GM18951 (cell line): ENCODE results near the gene FKBP15.

Experiments
- POLR2A ChIP-seq: IDR thresholded peaks from 4 replicates; pipeline ENCODE4 v1.6.1; 2011; ENCODE audit warnings: mild to moderate bottlenecking; ENCODE audit not compliant: insufficient read length, insufficient read depth; ENCODE audit errors: extremely low read depth
- in situ Hi-C: fragments of 300-500 bp; cut with MboI; formaldehyde crosslinking; loops from one replicate; pipeline ENCODE4 v1.12.0; 2022; ENCODE audit warnings: low sequenced_read_pairs, mixed read lengths, inconsistent platforms; ENCODE audit not compliant: unreplicated experiment

FKBP15 gene

DNA sequence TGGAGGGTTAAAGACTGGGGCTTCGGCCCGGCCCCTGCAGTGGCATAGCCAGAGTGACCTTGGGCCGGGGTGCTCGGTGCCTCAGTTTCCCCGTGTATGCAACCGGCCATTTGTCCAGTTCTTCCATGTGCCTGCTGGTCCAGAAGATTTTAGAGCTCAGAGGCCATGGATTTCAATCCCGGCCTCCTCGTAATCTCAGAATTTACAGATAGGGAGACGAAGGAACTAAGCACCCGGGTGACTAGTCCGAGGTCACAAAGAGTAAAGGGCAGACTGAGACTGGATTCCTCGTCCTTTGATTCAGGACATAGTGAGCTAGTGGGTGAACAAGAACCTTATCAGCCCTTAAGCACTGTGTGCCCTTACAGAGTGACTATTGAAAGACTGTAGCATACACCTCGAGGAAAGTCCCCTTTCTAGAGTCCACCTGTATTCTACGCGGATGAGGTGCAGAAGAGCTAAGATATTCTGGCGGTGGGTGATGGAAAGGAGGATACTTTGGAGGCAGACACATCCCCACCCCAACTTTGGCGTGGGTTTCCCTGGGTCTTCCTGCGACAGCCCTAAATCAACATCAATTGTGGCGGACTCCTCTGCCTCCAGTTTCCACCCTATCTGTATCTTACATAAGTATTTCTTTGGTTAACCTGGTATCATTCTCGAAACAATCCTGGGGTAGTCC, 864 bp upstream of the FKBP15 start:
- in situ Hi-C loops = no loop called here
- TF ChIP-seq POLR2A = no peak

DNA sequence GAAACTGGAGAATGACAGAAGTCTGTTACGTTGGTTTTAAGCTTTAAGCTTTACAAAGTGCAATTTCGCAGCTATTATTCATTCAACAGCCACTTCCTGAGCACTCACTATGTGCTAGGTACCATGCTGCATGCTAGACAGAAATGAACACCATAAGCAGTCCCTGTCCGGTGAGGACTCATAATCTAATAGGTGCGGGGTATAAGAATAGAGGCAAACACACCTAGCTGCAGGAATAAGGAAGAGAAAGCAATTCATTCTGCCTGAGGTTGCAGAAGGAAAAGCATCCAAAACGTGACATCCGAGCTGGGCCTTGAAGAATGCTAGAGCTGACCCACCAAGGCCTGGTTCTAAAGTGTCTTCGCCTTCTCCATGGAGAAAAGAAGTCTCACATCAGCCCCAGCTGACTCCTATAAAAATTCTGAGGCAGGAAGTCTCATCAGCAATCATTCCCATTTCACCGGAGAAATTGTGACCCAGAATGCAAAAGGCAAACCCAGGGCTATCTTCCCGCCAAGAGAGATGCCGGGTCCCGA, 542 bp downstream of the FKBP15 start:
- in situ Hi-C loops = no loop called here
- no peak for TF ChIP-seq POLR2A

DNA sequence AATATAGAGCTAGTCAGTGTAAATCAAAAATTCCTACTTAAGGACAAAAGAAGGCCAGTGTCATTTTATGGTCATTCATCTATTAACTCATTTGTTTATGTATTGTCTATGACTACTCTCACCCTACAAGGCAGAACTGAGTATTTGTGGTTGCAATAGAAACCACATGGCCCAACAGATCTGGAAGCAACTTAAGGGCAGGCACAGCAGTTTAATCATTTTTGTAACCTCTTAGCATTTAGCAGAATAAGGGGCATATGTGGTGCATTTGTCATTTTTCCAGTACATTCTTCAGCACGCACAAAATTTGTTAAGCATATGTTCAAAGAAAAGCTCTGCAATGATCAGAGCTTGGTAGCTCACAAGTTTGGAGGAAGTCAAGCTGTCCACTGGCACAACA, 1.1 kb downstream of the FKBP15 start:
- in situ Hi-C loops = no loop called here
- TF ChIP-seq POLR2A = no peak

DNA sequence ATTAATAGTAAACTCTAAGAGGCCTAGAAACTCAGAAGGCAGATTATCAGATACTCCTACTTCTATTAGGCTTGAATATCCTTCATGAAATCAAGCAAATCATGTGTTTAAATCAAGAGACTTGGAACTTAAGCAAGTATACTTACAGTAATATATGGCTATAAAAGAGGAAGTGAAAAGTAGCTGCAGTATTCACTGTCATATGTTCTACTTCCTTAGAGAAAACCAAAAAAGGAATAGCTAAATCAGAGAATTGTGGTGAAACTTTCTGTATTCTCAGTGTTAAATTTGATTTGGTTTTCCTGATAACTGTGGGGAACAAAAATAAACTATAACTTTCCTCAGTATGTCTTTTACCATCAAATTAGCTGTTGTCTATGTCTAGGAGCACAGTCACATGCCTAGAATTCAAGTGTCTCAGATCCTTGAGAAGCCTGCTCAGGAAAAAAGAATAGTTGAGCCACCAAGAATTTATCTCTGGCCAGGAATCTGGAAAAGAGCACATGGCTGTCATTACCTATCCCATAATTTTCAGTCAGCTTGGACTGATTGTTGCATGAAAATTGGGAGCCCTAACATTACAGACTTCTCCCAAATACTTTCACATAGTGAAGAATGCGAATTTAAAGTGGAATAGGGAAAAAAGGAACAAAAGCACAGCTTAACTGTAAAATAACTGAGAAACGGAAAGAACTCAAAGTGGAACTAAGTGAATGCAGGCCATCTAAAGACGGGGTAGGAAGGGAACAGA, 1.7 kb downstream of the FKBP15 start:
- TF ChIP-seq POLR2A = no peak
- in situ Hi-C loops = no loop called here

DNA sequence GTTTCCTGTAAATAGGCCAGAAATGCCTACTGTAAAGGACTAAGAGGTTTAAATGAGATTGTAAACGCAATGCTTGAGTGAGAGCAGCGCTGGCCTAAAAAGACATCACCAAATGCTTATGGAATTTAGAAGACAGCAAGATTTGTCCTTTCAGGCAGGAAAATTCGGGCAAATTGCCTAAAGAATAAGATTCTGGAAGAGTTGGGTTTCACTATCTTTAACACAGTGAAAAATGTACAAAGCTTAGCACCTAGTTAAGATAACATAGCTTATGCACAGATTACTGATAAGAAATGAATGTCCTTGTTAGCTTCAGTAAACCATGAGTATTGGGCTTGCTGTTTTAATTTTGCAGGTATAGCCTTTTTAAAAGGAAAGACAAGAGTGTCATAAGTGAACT, 4.7 kb downstream of the FKBP15 start:
- TF ChIP-seq POLR2A = no peak
- in situ Hi-C loops = no loop called here

DNA sequence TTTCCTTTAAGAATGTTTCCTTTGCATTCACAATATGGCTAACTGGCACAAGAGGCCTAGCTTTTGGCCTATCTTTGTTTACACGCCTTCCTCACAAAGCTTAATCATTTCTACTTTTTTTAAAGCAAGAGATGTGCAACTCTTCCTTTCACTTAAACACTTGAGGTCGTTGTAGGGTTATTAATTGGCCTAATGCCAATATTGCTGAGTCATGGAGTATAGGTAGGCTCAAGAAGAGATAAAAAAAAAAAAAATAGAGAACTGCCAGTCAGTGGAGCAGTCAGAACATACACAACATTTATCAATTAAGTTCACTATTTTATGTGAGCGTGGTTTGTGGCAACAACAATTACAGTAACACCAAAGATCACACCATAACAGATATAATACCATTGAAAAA, 5.9 kb downstream of the FKBP15 start:
- in situ Hi-C loops = no loop called here
- no peak for TF ChIP-seq POLR2A

DNA sequence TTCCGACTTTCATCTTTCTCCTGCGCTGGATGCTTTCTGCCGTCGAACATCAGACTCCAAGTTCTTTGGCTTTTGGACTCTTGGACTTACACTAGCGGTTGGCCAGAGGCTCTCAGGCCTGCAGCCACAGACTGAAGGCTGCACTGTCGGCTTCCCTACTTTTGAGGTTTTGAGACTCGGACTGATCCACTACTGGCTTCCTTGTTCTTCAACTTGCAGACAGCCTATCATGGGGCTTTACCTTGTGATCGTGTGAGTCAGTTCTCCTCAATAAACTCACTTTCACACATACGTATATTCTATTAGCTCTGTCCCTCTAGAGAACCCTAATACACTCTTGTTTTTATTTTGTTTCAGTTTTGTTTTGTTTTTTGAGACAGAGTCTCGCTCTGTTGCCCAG, 10.3 kb downstream of the FKBP15 start:
- TF ChIP-seq POLR2A = no peak

DNA sequence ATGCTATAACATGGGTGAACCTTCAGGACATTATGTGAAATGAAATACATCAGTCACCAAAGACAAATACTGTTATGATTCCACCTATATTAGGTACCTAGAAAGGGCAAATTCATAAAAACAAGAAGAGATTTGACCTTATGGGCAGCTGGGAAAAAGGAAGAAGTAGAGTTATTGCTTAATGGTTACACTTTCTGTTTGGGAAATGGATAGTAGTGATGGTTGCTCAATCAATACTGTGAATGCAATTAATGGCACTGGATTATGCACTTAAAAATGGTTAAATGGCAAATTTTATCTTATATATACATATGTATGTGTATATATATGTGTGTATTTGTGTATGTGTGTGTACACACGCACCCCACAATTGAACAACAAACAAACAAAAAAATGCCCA, 15.2 kb downstream of the FKBP15 start:
- in situ Hi-C loops = no loop called here
- TF ChIP-seq POLR2A = no peak

More for the DNA sequence above, 10.3 kb downstream of the FKBP15 start:
- in situ Hi-C loops = no loop called here

DNA sequence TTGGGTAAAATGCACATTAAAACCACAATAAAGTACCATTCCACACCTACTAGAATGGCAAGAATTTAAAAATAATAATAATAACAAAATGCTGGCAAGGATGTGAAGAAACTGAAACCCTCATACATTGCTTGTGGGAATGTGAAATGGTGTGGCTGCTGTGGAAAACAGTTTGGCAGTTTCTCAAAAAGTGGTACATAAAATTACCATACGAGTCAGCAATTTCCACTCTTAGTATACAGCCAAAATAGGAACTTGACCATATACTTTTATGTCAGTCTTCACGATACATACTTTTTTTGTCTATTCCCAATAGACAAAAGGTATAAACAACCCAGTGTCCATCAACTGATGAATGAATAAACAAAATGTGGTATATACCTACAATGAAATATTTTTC, 15.6 kb downstream of the FKBP15 start:
- TF ChIP-seq POLR2A = no peak
- in situ Hi-C loops = no loop called here

DNA sequence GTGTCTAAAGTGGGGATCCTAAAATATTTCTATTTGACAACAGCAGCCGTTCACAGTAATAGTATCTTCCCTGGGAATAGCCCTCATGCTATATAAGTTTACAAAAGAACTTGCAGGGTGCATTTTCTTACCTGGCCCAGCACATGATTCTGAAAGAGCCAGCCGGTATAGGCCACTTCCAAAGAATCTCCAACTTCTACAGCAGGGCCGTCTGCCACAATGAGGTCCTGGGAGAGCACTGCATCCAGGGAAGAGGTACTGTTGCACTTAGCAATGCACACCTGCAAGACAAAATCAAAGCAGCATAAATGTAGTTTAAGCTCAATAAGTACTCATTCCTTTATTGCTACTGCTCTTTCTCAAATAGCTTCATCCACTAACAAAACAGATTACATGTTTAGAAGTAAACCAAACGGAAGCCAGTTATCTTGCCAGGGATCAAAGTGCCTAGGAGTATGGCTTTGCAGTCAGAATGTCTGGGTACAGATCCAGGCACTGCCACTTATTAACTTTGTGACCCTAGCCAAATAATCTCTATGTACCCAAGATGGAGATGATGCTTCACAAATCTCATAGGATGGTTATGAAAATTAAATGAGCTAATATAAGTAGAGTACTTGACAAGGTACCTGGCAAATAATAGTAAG, 21.3 kb downstream of the FKBP15 start:
- in situ Hi-C loops = no loop called here
- TF ChIP-seq POLR2A = no peak

DNA sequence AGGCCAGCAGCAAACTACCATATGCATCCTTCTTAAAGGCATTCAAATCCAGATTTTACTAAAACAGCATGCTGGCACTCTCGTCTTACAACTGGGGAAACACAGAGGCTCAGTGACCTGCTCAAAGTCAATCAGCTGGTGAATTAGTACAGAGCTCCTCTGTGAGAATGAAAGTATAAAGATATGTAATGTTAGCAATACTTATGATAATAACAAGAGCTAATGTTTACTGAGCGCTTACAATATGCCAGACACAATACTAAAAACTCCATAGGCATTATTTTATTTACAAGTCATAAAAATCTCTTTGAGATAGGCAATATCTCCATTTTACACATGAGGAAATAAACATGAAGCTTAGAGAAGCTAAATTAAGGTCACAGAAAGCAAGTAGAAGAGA, 28.6 kb downstream of the FKBP15 start:
- no peak for TF ChIP-seq POLR2A

DNA sequence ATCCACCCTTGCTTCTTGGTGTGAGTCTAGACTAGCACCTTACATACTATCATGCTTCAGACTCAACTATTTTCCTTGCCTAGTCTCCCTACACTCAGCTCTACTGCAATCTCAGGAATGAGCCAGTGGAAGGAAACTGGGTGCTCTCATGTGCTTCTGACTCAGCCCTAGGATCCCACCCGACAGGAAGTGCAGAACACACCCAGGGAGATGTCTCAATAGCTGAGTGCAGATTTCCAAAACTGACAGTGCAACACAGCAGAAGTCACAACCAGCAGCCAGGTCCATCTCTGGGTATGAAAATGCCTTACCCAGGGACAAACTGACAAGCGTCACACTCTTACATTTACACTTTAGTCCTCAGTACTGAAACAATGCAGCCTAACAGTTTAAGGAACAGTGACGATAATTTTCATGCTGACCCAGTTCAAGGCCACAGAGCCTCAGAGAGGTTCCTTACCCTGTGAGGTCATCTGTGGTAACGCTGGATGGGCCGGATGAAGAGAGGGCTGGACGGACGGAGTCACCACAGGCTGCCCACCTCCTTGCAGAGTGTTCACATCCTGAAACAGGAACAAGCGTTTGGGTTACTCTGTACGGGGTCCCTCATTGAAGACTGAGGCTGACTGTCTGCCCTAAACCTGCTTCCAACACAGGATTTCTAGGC, 33.0 kb downstream of the FKBP15 start:
- in situ Hi-C loops = no loop called here
- TF ChIP-seq POLR2A = no peak

More for the DNA sequence above, 28.6 kb downstream of the FKBP15 start:
- in situ Hi-C loops = no loop called here

DNA sequence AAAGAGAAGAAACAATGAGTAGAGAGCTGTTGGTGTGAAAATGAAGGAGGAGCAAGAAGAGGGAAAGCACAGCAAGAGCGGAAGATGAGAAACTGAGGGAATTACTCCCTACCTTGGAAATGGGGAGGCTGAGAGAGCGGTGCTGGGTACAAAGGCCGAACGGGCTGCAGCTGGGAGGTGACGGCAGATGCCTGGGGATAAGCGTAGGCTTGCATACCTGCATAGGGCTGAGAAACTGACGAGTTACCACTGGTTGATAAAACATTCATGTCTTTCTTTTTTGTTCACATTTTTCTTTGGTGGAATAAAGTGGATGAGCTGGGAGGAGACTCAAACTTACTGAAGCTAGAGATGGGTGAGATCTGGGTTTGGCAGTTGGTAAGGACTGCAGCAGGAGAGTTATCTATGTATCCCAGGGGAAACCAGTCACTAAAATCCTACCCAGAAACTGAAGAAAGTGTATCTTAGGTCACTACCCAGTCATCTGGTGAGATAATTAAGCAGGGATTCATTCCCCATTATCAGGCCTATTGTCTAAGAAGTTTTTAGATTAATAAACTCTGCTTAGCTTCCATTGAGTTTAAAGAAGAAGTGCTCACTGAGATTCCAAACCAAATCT, 34.8 kb downstream of the FKBP15 start:
- no peak for TF ChIP-seq POLR2A
- in situ Hi-C loops = no loop called here
